PC-3 (cell line): ENCODE measurements around the gene MANSC1. TPM values are rescaled to one million over a fixed set of nuclear protein-coding genes. Genes with fewer than 3 reads are reported as not detected.

Experiments used
- ATAC-seq: fragments of 200-7000 bp; cut with Tn5 transposase; 2 replicates; pipeline ENCODE4 v1.9.1; 2020; ENCODE audit warnings: mild to moderate bottlenecking, moderate library complexity
- BruUV-seq: library from RNA; stranded (reverse); fragments of 400-500 nt; replicated peaks from 2 replicates; lab custom pipeline; 2021; lab: Mats Ljungman, UMichigan
- CTCF ChIA-PET: fragments of 300-600 bp; sonication (Branson Sonifier 250); formaldehyde crosslinking; loops from one replicate; lab custom pipeline; 2022; ENCODE audit warnings: antibody characterized with exemption; lab: Charles Lee
- POLR2A ChIA-PET: fragments of 300-600 bp; sonication (Branson Sonifier 250); formaldehyde crosslinking; loops from one replicate; lab custom pipeline; 2022; ENCODE audit warnings: antibody characterized with exemption; ENCODE audit not compliant: unreplicated experiment; lab: Charles Lee
- DNase-seq: peaks from one replicate; pipeline ENCODE4 v3.0.0-alpha.2; 2015
- H2AFZ ChIP-seq: fragments of 300-600 bp; sonication (generic); 2 replicates; pipeline ENCODE4 v1.6.0; 2016; ENCODE audit warnings: antibody characterized with exemption, low read length
- H3F3A ChIP-seq: fragments of 300-600 bp; sonication (generic); one replicate; pipeline ENCODE4 v1.6.0; 2017; ENCODE audit warnings: antibody characterized with exemption, low read length, control low read depth, mild to moderate bottlenecking; ENCODE audit not compliant: unreplicated experiment
- H3K27ac ChIP-seq: fragments of 300-600 bp; sonication (generic); 2 replicates; pipeline ENCODE4 v1.5.1; 2016; ENCODE audit warnings: mild to moderate bottlenecking, low read length
- H3K27me3 ChIP-seq: fragments of 300-600 bp; sonication (generic); 2 replicates; pipeline ENCODE4 v1.6.1; 2016; ENCODE audit warnings: low read length, mixed read lengths
- H3K36me3 ChIP-seq: fragments of 300-600 bp; sonication (generic); 2 replicates; pipeline ENCODE4 v1.6.1; 2016; ENCODE audit warnings: low read depth, mixed run types, low read length, mixed read lengths
- H3K4me1 ChIP-seq: fragments of 300-600 bp; sonication (generic); 2 replicates; pipeline ENCODE4 v1.5.1; 2016; ENCODE audit warnings: low read length; ENCODE audit not compliant: insufficient read depth
- H3K4me2 ChIP-seq: fragments of 300-600 bp; sonication (generic); 2 replicates; pipeline ENCODE4 v1.6.0; 2016; ENCODE audit warnings: low read length
- H3K4me3 ChIP-seq: fragments of 300-600 bp; sonication (generic); 2 replicates; pipeline ENCODE4 v1.5.1; 2016; ENCODE audit warnings: mild to moderate bottlenecking, low read length, mixed read lengths
- H3K79me2 ChIP-seq: fragments of 300-600 bp; sonication (generic); 2 replicates; pipeline ENCODE4 v1.6.1; 2017; ENCODE audit warnings: low read length, mixed read lengths
- H3K9ac ChIP-seq: fragments of 300-600 bp; sonication (generic); 2 replicates; pipeline ENCODE4 v1.6.0; 2016; ENCODE audit warnings: mild to moderate bottlenecking, low read length
- H3K9me2 ChIP-seq: fragments of 300-600 bp; sonication (generic); replicated peaks from 2 replicates; pipeline ENCODE4 v1.6.1; 2016; ENCODE audit warnings: mixed run types, low read length, mixed read lengths
- H3K9me3 ChIP-seq: fragments of 300-600 bp; sonication (generic); 2 replicates; pipeline ENCODE4 v1.6.1; 2016; ENCODE audit warnings: low read length, mixed read lengths
- H4K20me1 ChIP-seq: fragments of 300-600 bp; sonication (generic); 2 replicates; pipeline ENCODE4 v1.6.1; 2016; ENCODE audit warnings: low read length, mixed read lengths
- CTCF ChIP-seq: fragments of 300-600 bp; sonication (generic); conservative IDR thresholded peaks from 2 replicates; pipeline ENCODE4 v1.5.1; 2017; ENCODE audit warnings: antibody characterized with exemption, low read depth, mild to moderate bottlenecking, low read length
- EZH2 ChIP-seq: fragments of 300-600 bp; sonication (generic); IDR thresholded peaks from one replicate; pipeline ENCODE4 v1.6.1; 2017; ENCODE audit warnings: antibody characterized with exemption, mild to moderate bottlenecking, low read length; ENCODE audit not compliant: unreplicated experiment
- EZH2phosphoT487 ChIP-seq: fragments of 300-600 bp; sonication (generic); IDR thresholded peaks from 2 replicates; pipeline ENCODE4 v1.6.1; 2018; ENCODE audit warnings: mild to moderate bottlenecking, antibody characterized with exemption, low read length, borderline replicate concordance
- intact Hi-C: fragments of 100-400 bp; cut with micrococcal nuclease; formaldehyde crosslinking; loops from 2 replicates; pipeline ENCODE4 v1.9.0; 2023
- total RNA-seq: library from RNA; depleted of rRNA; stranded (reverse); fragments of >200 nt; gene quantifications from 2 replicates; pipeline ENCODE4 v1.2.3, GENCODE V29; 2014

Gene MANSC1
- total RNA-seq, 1 experiment from 2014 or later: 2.8 TPM

DNA sequence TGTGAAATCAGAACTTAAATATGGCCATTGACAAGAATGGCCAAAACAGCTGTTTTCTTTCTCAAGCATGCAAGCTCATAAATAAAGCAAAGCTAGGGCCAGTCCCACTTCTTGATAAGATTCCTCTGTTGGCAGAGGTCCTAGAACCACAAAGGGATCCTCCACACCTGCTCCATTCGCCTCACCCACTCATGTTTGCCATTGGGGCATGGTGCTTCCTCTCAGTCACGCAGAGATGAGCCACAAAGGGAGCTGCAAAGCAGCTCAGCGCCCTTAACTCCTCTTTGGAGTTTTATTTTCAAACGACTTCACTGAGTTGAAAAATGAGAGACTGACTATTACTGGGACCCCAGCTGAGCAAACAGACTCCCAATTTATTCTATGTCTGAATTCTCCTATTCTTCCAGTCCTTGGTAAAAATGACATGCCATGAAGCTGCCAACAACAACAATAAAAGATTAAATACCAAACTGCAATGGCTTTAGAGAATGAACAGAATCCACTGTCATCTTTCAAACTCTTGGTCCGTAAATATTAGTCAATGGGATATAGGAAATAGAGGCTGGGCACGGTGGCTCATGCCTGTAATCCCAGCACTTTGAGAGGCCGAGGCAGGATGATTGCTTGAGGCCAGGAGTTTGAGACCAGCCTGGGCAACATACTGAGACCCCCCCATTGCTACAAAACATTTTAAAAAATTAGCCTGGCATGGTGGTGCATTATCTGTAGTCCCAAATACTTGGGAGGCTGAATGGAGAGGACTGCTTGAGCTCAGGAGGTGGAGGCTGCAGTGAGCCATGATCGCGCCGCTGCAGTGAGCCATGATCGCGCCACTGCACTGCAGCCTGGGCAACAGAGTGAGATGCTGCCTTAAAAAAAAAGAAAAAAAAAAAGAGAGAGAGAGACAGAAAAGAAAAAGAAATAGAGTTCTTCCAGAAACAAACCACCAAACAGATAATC lies 16.4 kb downstream of the MANSC1 start:
- TF ChIP-seq EZH2 (no peak), CTCF (no peak), EZH2phosphoT487 (no peak)
- no TSS peak for BruUV-seq
- Histone ChIP-seq H3K27ac (peak overlapping the region; percentile 85), H3K9ac (peak overlapping the region; percentile 55), H3K27me3 (no peaks in the 10 kb centered on the region), H3K79me2 (no peaks in the 10 kb centered on the region), H3K9me3 (no peaks in the 10 kb centered on the region), H3K9me2 (no peaks in the 10 kb centered on the region), H4K20me1 (no peaks in the 10 kb centered on the region), H3K36me3 (no peaks in the 10 kb centered on the region), H3F3A (no peaks in the 10 kb centered on the region), H3K4me2 (peak overlapping the region; percentile 34), H2AFZ (no peak overlapping the region), H3K4me1 (peaks cover 47% of the 10 kb centered on the region), H3K4me3 (no peak overlapping the region)
- ChIA-PET CTCF (interaction anchor here (0.5 to 1.5 kb wide), 5 partner anchors 16 to 458 kb away, joined by 3 to 7 read pairs (median 4); partner anchors contain the start of genes BORCS5 and MANSC1), POLR2A (interaction anchor here (0.5 to 1.2 kb wide), 5 partner anchors 16 to 316 kb away, joined by 3 to 10 read pairs (median 6); no protein-coding TSS in a partner anchor)
- intact Hi-C loops: loop anchor here (2.0 to 5.0 kb wide), 4 partner anchors 15 to 251 kb away; partner anchors contain the start of gene LRP6
- DNase-seq: peak; percentile 85
- ATAC-seq: peak; percentile 90

- no peak overlapping the region for H3K4me3 ChIP-seq
- H3F3A ChIP-seq: no peaks in the 10 kb centered on the region
- peaks cover 34% of the 10 kb centered on the region for H3K4me1 ChIP-seq
- 0 out of 2 replicates have a peak, but pooled peaks have one; percentile 11 for ATAC-seq
- CTCF ChIA-PET: interaction anchor here (0.7 kb wide), 1 partner anchor 639 kb away, joined by 3 read pairs; no protein-coding TSS in a partner anchor
- H2AFZ ChIP-seq: no peak overlapping the region
- H4K20me1 ChIP-seq: no peaks in the 10 kb centered on the region
- H3K4me2 ChIP-seq: peak overlapping the region; percentile 68
- H3K36me3 ChIP-seq: no peaks in the 10 kb centered on the region
- peak overlapping the region; percentile 85 for H3K27ac ChIP-seq
- no peaks in the 10 kb centered on the region for H3K9me3 ChIP-seq
- no peak overlapping the region; the same call in 1 of the 2 replicates for H3K9ac ChIP-seq
- H3K9me2 ChIP-seq: no peaks in the 10 kb centered on the region
- no peaks in the 10 kb centered on the region for H3K79me2 ChIP-seq
- no TSS peak for BruUV-seq
- intact Hi-C loops: loop anchor here (2.0 to 5.0 kb wide), 4 partner anchors 17 to 249 kb away; partner anchors contain the start of gene LRP6
- DNase-seq: peak; percentile 67
- no peaks in the 10 kb centered on the region for H3K27me3 ChIP-seq
- TF ChIP-seq EZH2phosphoT487: no peak
- no peak for TF ChIP-seq EZH2
- TF ChIP-seq CTCF: no peak
- POLR2A ChIA-PET: no interaction called here
These were observed 18.1 kb downstream of the MANSC1 start for GRCh38 chr12:12331896-12332295.
